Medulla oblongata (tissue), 1 donor: Measurements from ENCODE around the gene SSNA1.

Experiments
- DNase-seq: peaks from one replicate; pipeline ENCODE4 v3.0.0-alpha.2; 2015; ENCODE audit errors: extremely low spot score

The SSNA1 gene

GRCh38 chr9:137167747-137168572 is 20.5 kb upstream of the SSNA1 start:
- DNase-seq = no peak

DNA sequence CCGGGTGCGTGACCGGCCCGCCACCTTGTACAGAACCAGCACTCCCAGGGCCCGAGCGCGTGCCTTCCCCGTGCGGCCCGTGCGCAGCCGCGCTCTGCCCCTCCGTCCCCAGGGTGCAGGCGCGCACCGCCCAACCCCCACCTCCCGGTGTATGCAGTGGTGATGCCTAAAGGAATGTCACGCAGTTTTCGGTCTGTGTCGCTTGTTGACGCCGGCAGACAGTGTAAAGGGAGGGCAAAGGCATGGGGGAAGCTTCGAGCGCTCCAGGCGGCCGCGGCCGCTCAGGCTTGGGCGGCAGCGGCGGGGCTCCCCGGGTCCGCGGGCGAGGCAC is 19.9 kb upstream of the SSNA1 start:
- DNase-seq = no peak

DNA sequence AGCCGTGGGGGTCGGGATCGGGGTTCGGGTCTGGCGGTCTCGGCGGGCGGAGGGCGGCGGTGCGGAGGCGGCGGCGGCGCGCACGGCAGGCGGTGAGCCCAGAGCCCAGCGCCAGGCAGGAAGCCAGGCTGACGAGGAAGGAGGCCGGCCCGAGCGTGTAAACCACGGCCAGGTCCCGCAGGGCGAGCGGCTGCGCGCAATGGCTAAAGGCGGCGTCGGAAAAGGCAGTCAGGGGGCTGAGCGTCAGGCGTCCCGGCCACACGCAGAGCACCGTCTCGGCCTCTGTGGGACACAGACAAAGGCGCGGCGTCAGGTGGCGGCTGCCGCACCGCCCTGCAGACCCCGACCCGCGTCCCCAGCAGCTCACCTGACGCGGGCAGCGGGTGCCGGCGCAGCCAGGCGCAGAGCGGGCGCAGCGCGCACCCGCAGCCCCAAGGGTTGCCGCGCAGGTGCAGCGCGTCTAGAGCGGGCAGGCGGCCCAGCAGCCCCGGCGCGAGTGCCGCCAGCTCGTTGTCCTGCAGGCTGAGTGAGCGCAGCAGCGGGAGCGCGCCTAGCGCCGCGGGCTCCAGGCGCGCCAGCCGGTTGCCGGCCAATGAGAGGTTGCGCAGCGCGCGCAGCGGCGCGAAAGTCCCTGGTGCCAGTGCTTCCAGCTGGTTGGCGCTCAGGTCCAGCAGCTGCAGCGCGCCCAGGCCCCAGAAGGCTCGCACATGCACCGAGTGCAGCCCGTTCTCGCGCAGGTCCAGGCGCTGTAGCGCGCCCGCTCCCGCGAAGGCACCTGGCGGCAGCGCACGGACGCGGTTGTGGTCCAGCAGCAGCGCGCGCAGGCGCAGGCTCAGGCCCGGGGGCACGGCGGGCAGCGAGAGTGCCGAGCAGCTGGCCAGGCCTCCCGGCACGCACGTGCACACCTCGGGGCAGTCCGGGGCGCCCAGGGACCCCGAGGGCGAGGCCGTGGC is 19.3 kb upstream of the SSNA1 start:
- no peak for DNase-seq

- no peak for DNase-seq
Measured at GRCh38 chr9:137169896-137170358, 18.5 kb upstream of the SSNA1 start, which contains the start of gene LRRC26. Gene LRRC26 (minus strand): TSS chr9:137170051. CDS start chr9:137169943, 108 bp downstream.

DNA sequence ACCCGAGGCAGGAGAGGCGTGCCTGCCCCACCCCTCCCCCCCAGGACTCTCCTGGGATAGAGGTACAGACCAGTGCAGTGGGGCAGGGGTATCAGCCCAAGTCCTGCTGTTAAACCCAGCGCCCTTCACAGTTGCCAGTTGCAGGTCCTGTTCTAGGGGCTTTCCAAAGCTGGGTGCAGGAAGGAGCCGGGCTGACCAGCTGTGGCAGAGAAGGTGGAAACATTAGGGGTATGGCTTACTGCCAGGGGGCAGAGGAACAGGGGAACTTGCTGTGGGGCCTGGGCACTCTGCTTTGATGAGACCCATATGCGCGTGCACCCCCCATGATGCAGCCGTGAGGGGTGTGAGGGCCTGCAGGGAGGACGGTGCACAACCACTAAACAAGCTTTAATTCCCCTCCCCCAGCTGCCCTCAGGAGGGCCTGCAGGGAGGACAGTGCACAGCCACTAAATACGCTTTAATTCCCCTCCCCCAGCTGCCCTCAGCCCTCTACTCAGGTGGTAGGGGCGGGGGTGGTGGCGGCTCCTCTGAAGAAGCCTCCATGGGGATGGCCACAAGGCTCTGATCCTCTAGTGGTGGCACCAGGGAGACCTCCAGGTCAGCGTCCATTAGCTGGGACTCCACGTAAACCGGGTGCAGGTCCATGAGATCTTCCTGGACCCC is 17.9 kb upstream of the SSNA1 start:
- DNase-seq = no peak

DNA sequence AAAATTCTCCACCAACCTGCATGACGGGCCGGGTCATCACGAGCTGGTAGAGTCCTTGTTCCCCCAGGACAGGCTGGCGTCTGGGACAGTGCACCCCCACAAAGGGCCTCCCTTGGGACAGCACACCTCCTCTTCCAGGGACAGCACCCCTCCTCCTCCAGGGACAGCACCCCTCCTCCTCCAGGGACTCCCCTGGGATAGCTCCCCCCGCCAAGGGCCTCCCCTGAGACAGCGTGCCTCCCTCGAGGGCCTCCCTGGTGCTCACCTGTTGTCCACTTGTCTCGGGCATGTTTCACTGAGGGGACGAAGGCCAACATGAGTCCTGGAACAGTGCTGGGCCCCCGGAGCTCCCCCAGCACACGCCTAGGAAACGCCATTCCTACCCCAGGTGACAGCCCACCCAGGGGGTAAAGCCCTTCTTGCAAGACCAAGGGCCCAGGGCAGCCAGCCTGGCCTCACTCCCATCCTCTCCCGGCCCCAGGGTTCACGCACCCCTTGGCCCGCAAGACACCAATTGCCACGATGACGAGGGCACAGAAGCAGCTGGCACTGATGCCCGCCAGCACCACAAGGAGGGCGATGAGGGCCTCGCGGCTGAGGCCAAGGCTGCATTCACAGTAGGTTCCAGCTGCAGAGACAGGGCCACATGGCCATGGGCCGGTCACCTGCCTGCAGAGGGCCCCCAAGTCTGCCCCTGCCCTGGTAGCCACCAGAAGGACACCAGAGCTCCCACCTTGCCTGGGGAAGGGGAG is 17.2 kb upstream of the SSNA1 start:
- DNase-seq = no peak

DNA sequence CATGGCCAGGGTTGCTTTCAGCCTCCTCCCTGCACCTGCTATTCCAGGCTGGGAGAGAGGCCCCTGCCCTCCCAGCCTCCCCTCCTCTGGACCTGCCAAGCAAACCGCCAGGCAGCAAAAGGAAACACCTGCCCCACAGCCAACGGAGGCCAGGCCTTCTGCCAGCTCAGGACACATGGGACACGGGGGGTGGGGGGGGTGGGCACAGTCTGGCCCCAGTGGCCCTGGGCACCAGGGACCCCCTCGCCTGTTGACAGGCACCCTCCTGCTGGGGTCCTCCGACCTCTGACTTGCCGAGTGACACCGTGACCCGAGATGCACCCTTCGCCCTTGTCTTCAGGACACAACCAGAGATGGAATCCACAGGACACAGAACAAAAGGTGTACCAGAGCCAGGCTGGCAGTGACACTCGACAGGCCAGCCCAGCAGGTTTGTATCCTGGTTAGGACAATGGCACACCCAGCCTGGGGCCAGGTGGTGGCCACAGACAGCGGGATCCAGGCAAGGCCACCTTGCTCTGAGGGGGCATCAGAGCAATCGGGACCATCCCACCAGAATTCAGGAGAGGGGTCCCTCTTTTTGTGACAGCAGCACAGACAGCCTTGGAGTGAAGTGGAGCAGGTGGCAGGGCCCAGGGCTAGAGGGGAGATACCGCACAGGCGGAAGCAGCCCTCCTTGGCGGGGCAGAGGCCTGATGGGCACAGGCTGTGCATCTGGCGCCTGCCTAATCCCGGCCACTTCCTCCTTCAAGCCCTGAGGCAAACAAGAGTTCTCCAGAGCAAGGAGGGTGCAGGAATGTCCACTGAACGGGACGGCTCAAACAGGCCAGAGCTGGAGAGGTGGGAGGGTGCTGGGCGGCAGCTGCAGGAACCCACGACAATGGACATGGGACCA is 15.3 kb upstream of the SSNA1 start:
- no peak for DNase-seq

GRCh38 chr9:137173796-137174664 is 14.4 kb upstream of the SSNA1 start:
- no peak for DNase-seq

GRCh38 chr9:137174722-137175293 is 13.7 kb upstream of the SSNA1 start:
- no peak for DNase-seq

GRCh38 chr9:137175345-137175961 is 13.0 kb upstream of the SSNA1 start:
- DNase-seq = no peak

- DNase-seq = no peak
Measured at GRCh38 chr9:137176302-137177182, 11.9 kb upstream of the SSNA1 start.

DNA sequence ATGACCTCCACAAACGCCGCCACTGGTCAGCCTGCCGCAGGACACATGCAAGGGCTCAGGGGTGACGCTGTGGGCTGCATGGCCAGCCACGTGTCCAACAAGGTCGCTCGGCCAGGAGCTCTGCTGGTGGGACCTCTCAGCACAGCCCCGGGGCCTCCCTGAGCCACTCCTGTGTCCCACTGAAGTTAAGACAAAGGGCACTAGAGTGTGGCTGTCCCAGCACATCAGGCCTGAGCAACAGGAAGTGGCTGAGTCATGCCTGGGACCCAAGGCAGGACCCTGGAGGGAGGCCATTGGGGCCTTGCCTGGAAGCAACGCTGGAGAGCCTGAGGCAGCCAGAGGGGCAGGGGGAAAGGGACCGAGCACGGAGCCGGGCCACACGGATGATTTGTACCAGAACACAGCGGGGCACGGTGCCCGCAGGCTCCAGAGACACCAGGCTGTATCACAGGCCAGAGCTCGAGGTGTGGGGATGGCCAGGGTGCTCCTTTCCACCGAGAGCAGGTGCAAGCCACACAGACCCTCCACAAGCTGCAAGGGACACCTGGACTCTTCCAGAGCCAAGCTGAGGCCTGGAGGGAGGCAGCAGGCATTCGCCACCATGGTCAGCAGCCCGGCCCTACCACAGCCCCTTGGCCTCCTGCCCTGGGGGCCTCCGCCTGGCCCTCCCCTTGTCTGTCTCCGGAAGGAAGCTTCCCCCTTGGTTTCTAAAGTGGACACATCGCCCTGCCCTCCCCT is 10.1 kb upstream of the SSNA1 start:
- no peak for DNase-seq

GRCh38 chr9:137178939-137179630 is 9.4 kb upstream of the SSNA1 start:
- no peak for DNase-seq

- DNase-seq = no peak
Measured at GRCh38 chr9:137179761-137180160, 8.7 kb upstream of the SSNA1 start.

DNA sequence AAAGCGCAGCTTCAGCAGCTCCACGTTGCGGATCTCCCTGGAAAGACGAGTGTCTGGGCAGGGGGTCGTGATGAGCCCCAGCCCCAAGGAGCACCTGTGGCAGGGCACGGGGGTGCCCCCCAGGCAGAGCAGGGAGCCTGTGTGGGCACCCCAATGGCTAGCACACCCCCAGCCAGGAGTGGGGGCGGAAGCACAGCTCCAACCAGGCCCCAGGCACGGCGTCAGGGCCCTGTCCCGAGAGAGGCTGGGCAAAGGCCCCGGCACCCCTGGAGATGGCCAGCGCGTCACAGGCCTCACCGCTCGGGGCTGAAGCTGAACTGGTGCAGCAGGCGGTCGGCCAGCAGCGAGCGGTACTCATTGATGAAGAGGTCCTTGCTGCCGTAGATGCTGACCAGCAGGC is 8.0 kb upstream of the SSNA1 start:
- no peak for DNase-seq

DNA sequence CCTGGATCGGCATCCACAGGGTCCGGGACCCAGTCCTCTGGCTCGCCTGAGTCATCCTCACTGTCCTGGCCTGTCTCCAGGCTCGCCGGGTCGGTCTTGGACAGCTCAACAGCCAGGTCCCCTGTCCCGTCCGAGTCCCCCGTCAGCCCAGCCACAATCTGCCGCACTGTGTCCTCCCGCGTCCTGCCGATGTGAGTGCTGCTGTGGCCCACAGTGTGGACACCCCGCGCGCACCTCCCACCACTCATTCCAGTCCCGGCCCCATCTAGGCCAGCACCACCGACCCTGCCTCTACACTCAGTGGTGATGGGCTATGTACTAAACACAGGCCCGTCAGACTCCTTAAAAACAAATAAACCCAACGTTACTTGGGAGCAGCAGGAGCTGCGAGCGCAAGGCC is 6.8 kb upstream of the SSNA1 start:
- DNase-seq = no peak
